ENCODE data around the gene MCCD1. TPM values are rescaled to one million over a fixed set of nuclear protein-coding genes. Genes with fewer than 3 reads are reported as not detected.

The MCCD1 gene
- total and polyA plus RNA-seq, 2 of the 13 experiments (the other 11 are each of a cell fraction or from before 2014, with no cell fraction given): 0.15 TPM; not detected in 1

DNA sequence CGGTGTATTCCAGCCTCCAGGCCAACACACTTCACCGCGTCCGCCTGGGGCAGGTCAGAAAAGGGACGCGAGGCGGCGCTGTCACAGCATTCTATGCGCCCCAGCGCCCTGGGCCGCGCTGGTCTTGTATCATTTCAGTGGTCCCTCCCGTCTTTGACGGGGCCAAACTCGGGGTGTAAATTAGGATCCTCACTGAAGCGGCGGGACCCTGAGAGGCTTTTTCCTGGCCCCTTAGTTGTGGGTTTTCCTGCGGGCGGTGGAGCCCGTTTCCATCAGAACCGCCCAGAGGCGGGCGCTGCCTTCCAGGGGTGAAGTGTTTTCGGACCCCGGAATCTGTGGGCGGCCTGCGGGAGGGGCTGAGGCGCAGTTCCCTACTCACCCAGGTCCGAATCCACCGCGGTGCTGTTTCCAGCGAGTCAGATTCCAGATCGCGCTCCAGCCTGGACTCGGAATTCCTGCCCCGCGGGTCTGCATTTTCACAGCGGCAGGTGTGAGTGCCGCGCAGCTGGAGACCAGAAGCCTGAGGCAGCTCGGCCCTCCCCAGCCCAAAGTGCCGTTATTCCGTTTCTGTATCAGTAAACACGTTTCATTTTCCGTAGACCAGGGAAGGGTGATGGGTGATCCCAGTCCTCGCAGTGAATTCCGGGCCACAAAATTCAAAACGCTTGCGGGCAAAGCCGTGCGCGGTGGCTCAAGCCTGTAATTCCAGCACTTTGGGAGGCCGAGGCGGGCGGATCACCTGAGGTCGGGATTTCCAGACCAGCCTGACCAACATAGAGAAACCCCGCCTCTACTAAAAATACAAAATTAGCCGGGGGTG is 34.7 kb upstream of the MCCD1 start (continued):
- TF ChIP-seq, protein P1, sequence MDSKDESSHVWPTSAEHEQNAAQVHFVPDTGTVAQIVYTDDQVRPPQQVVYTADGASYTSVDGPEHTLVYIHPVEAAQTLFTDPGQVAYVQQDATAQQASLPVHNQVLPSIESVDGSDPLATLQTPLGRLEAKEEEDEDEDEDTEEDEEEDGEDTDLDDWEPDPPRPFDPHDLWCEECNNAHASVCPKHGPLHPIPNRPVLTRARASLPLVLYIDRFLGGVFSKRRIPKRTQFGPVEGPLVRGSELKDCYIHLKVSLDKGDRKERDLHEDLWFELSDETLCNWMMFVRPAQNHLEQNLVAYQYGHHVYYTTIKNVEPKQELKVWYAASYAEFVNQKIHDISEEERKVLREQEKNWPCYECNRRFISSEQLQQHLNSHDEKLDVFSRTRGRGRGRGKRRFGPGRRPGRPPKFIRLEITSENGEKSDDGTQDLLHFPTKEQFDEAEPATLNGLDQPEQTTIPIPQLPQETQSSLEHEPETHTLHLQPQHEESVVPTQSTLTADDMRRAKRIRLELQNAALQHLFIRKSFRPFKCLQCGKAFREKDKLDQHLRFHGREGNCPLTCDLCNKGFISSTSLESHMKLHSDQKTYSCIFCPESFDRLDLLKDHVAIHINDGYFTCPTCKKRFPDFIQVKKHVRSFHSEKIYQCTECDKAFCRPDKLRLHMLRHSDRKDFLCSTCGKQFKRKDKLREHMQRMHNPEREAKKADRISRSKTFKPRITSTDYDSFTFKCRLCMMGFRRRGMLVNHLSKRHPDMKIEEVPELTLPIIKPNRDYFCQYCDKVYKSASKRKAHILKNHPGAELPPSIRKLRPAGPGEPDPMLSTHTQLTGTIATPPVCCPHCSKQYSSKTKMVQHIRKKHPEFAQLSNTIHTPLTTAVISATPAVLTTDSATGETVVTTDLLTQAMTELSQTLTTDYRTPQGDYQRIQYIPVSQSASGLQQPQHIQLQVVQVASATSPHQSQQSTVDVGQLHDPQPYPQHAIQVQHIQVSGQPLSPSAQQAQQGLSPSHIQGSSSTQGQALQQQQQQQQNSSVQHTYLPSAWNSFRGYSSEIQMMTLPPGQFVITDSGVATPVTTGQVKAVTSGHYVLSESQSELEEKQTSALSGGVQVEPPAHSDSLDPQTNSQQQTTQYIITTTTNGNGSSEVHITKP (CRISPR knock-in tag; IDR thresholded peaks at IDR 0.05; ENCODE audit: low read depth): peak; percentile 44; the same call in 1 of the 2 replicates
- no peak for TF ChIP-seq FIP1L1 (IDR thresholded peaks at IDR 0.05; ENCODE audit: borderline replicate concordance, insufficient read depth, low read depth, low read length)
- TF ChIP-seq ZNF431 (CRISPR knock-in tag; IDR thresholded peaks at IDR 0.05; ENCODE audit: borderline replicate concordance, low read depth): 0 out of 2 replicates have a peak, but pooled peaks have one; percentile 27
- TF ChIP-seq ZNF703 (CRISPR knock-in tag; IDR thresholded peaks at IDR 0.05; ENCODE audit: borderline replicate concordance): no peak
- 0 out of 2 replicates have a peak, but pooled peaks have one; percentile 29 for TF ChIP-seq MIXL1 (CRISPR knock-in tag; IDR thresholded peaks at IDR 0.05)
- no peak for TF ChIP-seq TAF15 (IDR thresholded peaks at IDR 0.05; ENCODE audit: low read depth, low read length, poor library complexity, severe bottlenecking)
- peak; percentile 51; the same call in 1 of the 2 replicates for TF ChIP-seq ZNF331 (CRISPR knock-in tag; IDR thresholded peaks at IDR 0.05)
- TF ChIP-seq, protein P2, sequence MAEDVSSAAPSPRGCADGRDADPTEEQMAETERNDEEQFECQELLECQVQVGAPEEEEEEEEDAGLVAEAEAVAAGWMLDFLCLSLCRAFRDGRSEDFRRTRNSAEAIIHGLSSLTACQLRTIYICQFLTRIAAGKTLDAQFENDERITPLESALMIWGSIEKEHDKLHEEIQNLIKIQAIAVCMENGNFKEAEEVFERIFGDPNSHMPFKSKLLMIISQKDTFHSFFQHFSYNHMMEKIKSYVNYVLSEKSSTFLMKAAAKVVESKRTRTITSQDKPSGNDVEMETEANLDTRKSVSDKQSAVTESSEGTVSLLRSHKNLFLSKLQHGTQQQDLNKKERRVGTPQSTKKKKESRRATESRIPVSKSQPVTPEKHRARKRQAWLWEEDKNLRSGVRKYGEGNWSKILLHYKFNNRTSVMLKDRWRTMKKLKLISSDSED (CRISPR knock-in tag; IDR thresholded peaks at IDR 0.05): no peak
- TF ChIP-seq, protein P3, sequence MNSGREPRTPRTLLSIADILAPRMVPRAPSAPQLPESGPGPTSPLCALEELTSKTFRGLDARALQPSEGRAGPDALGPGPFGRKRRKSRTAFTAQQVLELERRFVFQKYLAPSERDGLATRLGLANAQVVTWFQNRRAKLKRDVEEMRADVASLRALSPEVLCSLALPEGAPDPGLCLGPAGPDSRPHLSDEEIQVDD (CRISPR knock-in tag; IDR thresholded peaks at IDR 0.05; ENCODE audit: borderline replicate concordance): no peak
- peak; percentile 18 for TF ChIP-seq MED8 (CRISPR knock-in tag; IDR thresholded peaks at IDR 0.05; ENCODE audit: insufficient replicate concordance)
- TF ChIP-seq, protein P4, sequence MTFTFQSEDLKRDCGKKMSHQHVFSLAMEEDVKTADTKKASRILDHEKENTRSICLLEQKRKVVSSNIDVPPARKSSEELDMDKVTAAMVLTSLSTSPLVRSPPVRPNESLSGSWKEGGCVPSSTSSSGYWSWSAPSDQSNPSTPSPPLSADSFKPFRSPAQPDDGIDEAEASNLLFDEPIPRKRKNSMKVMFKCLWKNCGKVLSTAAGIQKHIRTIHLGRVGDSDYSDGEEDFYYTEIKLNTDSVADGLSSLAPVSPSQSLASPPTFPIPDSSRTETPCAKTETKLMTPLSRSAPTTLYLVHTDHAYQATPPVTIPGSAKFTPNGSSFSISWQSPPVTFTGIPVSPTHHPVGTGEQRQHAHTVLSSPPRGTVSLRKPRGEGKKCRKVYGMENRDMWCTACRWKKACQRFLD (CRISPR knock-in tag; IDR thresholded peaks at IDR 0.05; ENCODE audit: borderline replicate concordance): no peak
- TF ChIP-seq ZNF605 (CRISPR knock-in tag; IDR thresholded peaks at IDR 0.05): no peak; the same call in 1 of the 2 replicates
- TF ChIP-seq ZFAT (CRISPR knock-in tag; conservative IDR thresholded peaks at IDR 0.05): no peak
- TF ChIP-seq ZNF33A (CRISPR knock-in tag; IDR thresholded peaks at IDR 0.05; ENCODE audit: borderline replicate concordance): 0 out of 2 replicates have a peak, but pooled peaks have one; percentile 37
- TF ChIP-seq GPN1 (CRISPR knock-in tag; IDR thresholded peaks at IDR 0.05; ENCODE audit: borderline replicate concordance): no peak
- TF ChIP-seq, protein P5, sequence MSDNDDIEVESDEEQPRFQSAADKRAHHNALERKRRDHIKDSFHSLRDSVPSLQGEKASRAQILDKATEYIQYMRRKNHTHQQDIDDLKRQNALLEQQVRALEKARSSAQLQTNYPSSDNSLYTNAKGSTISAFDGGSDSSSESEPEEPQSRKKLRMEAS (IDR thresholded peaks at IDR 0.05): peak; percentile 12; the same call in 1 of the 2 replicates
- no peak for TF ChIP-seq ZNF775 (CRISPR knock-in tag; IDR thresholded peaks at IDR 0.05; ENCODE audit: borderline replicate concordance)
- TF ChIP-seq ZNF720 (CRISPR knock-in tag; IDR thresholded peaks at IDR 0.05): no peak

Data from HepG2 (cell line).